ENCODE measurements around the gene MAPK7. TPM values are rescaled to one million over a fixed set of nuclear protein-coding genes. Genes with fewer than 3 reads are reported as not detected.

The MAPK7 gene
- total RNA-seq, 1 donor from 2014 or later: 146 TPM

- H3K36me3 ChIP-seq: peaks cover 32 to 40% of the 10 kb centered on the region in 2 donors
- DNase-seq (ENCODE audit: low spot score in 2 of 2): no peak
- H3K9me3 ChIP-seq: no peaks in the 10 kb centered on the region
- intact Hi-C loops (cut with DNase I): no loop called here
- no peaks in the 10 kb centered on the region for H3K27me3 ChIP-seq
- H3K4me1 ChIP-seq: peaks cover 19 to 65% of the 10 kb centered on the region in 2 donors
- peak overlapping the region; percentile 96 to 98 for H3K27ac ChIP-seq
- peak overlapping the region in 1 of 2 donors; percentile 60 for H3K4me3 ChIP-seq
- TF ChIP-seq CTCF (IDR thresholded peaks at IDR 0.05): peak in 1 of 3 experiments; percentile 10
Observed at GRCh38 chr17:19383681-19384470, 5.6 kb downstream of the MAPK7 start.

- Histone ChIP-seq H3K9me3 (no peaks in the 10 kb centered on the region), H3K4me1 (peaks cover 20 to 73% of the 10 kb centered on the region in 2 donors), H3K4me3 (peak overlapping the region in 1 of 2 donors; percentile 60), H3K27me3 (no peaks in the 10 kb centered on the region), H3K36me3 (peaks cover 32 to 40% of the 10 kb centered on the region in 2 donors), H3K27ac (peak overlapping the region; percentile 96 to 98)
- no peak for TF ChIP-seq CTCF (IDR thresholded peaks at IDR 0.05)
- DNase-seq (ENCODE audit: low spot score in 2 of 2): peak; percentile 59 to 86
- intact Hi-C loops (cut with DNase I): no loop called here
Observed at GRCh38 chr17:19384723-19385391, 6.6 kb downstream of the MAPK7 start.

GRCh38 chr17:19385521-19385983 is 7.3 kb downstream of the MAPK7 start:
- Histone ChIP-seq H3K27me3 (no peaks in the 10 kb centered on the region), H3K9me3 (no peaks in the 10 kb centered on the region), H3K4me1 (peaks cover 20 to 80% of the 10 kb centered on the region in 2 donors), H3K4me3 (peak overlapping the region in 1 of 2 donors; percentile 60), H3K27ac (peak overlapping the region; percentile 96 to 98), H3K36me3 (peaks cover 28 to 34% of the 10 kb centered on the region in 2 donors)
- no peak for TF ChIP-seq CTCF (IDR thresholded peaks at IDR 0.05)
- no peak for DNase-seq (ENCODE audit: low spot score in 2 of 2)
- intact Hi-C loops (cut with DNase I): no loop called here

GRCh38 chr17:19386051-19386929 is 8.0 kb downstream of the MAPK7 start:
- TF ChIP-seq CTCF (IDR thresholded peaks at IDR 0.05): no peak
- Histone ChIP-seq H3K4me3 (peak overlapping the region; percentile 25 to 60), H3K27ac (peak overlapping the region; percentile 96 to 98), H3K36me3 (peaks cover 20 to 27% of the 10 kb centered on the region in 2 donors), H3K4me1 (peaks cover 20 to 85% of the 10 kb centered on the region in 2 donors), H3K27me3 (no peaks in the 10 kb centered on the region), H3K9me3 (no peaks in the 10 kb centered on the region)
- intact Hi-C loops (cut with DNase I): no loop called here
- DNase-seq (ENCODE audit: low spot score in 2 of 2): peak in 1 of 2 donors; percentile 86
